ENCODE data around the gene STEAP1B. TPM values are rescaled to one million over a fixed set of nuclear protein-coding genes. Genes with fewer than 3 reads are reported as not detected.

Gene STEAP1B
- total RNA-seq, 1 experiment from 2014 or later, result 3.2 TPM

DNA sequence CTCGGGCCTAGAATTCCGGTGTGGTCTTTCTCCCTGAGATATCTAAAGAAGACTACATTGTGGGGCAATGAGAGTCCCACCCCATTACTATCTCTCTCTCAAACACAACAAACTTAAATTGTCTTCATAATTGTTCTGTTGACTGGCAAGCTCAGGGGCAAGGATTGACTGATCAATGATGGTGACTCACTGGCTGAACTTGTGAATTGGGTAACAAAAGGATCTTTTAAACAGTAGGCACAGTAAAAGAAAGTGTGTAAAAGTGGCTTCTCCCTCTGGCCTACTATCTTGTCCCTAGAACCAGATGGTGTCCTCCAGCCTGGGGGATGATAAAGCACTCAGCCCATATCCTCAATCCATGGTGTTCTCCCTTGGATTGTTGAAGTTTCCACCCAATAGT is 80.0 kb downstream of the STEAP1B start:
- Histone ChIP-seq H3K79me1 (ENCODE audit: insufficient read depth, low read depth, low read length, poor library complexity, severe bottlenecking) (no peaks in the 10 kb centered on the region), H2BK120ac (ENCODE audit: low read depth, low read length, poor library complexity, severe bottlenecking) (no peak overlapping the region), H2BK15ac (ENCODE audit: low read depth, low read length) (no peak overlapping the region), H3K14ac (ENCODE audit: insufficient read depth, low read length) (no peak overlapping the region), H3K9me3 (ENCODE audit: control insufficient read depth, low read depth, low read length) (no peaks in the 10 kb centered on the region), H3K27me3 (ENCODE audit: insufficient read depth, low read length) (no peaks in the 10 kb centered on the region), H3K27ac (ENCODE audit: insufficient read length, low read depth, low read length) (no peak overlapping the region), H3K79me2 (ENCODE audit: insufficient read depth, low read length) (no peaks in the 10 kb centered on the region), H3K18ac (ENCODE audit: insufficient read length, low read depth, low read length) (no peak overlapping the region), H2BK5ac (ENCODE audit: insufficient read length, low read length) (no peak overlapping the region), H2BK12ac (ENCODE audit: insufficient read length, low read depth, low read length) (no peak overlapping the region), H2AK5ac (ENCODE audit: insufficient read length, low read length) (no peak overlapping the region), H3K4me2 (ENCODE audit: insufficient read depth, insufficient read length, low read length) (no peak overlapping the region), H4K91ac (ENCODE audit: insufficient read length, low read depth, low read length) (no peak overlapping the region), H4K5ac (ENCODE audit: insufficient read length, low read depth, low read length) (no peak overlapping the region), H3K23me2 (ENCODE audit: insufficient read length, low read depth, low read length, poor library complexity, severe bottlenecking) (no peaks in the 10 kb centered on the region), H3K23ac (ENCODE audit: insufficient read length, low read depth, low read length) (no peak overlapping the region), H2BK20ac (ENCODE audit: low read depth, low read length, poor library complexity, severe bottlenecking) (no peak overlapping the region), H4K20me1 (ENCODE audit: control insufficient read depth, insufficient read depth, insufficient read length) (no peaks in the 10 kb centered on the region), H2AFZ (ENCODE audit: low read length) (no peak overlapping the region), H4K8ac (replicated peaks; ENCODE audit: insufficient read length, low read depth, low read length) (no peak overlapping the region), H3K56ac (ENCODE audit: insufficient read length, low read depth, low read length) (no peak overlapping the region), H3K9ac (ENCODE audit: extremely low read depth, insufficient read length, low read length) (no peak overlapping the region), H3K4ac (ENCODE audit: low read depth, low read length) (no peak overlapping the region), H3T11ph (ENCODE audit: low read length) (no peak overlapping the region), H3K4me1 (ENCODE audit: insufficient read depth, low read length) (no peaks in the 10 kb centered on the region)
- no peak overlapping the region for H3K4me3 Mint-ChIP-seq
- no peaks in the 10 kb centered on the region for H3K9me3 Mint-ChIP-seq
- H3K36me3 Mint-ChIP-seq (ENCODE audit: insufficient read depth in 1 of 3, low read depth in 3 of 3), result no peaks in the 10 kb centered on the region; a peak in 1 of 7 replicates
- WGBS (ENCODE audit: extremely low coverage, insufficient read length, low lambda C conversion rate), result no CpG with 5 or more reads among the region's 2 CpGs
- TF ChIP-seq, protein P1, sequence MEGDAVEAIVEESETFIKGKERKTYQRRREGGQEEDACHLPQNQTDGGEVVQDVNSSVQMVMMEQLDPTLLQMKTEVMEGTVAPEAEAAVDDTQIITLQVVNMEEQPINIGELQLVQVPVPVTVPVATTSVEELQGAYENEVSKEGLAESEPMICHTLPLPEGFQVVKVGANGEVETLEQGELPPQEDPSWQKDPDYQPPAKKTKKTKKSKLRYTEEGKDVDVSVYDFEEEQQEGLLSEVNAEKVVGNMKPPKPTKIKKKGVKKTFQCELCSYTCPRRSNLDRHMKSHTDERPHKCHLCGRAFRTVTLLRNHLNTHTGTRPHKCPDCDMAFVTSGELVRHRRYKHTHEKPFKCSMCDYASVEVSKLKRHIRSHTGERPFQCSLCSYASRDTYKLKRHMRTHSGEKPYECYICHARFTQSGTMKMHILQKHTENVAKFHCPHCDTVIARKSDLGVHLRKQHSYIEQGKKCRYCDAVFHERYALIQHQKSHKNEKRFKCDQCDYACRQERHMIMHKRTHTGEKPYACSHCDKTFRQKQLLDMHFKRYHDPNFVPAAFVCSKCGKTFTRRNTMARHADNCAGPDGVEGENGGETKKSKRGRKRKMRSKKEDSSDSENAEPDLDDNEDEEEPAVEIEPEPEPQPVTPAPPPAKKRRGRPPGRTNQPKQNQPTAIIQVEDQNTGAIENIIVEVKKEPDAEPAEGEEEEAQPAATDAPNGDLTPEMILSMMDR (conservative IDR thresholded peaks at IDR 0.05), result no peak
- no peak for DNase-seq
- no peak overlapping the region for H3K27ac Mint-ChIP-seq
- H3K4me1 Mint-ChIP-seq, result peaks cover 6% of the 10 kb centered on the region in 2 experiments
- no peaks in the 10 kb centered on the region for H3K27me3 Mint-ChIP-seq (ENCODE audit: low read depth)
